ENCODE measurements around the gene EXOC6B. TPM values are rescaled to one million over a fixed set of nuclear protein-coding genes. Genes with fewer than 3 reads are reported as not detected.

EXOC6B gene
- total RNA-seq, 2 experiments from 2014 or later = 6.2 to 8.3 TPM

DNA sequence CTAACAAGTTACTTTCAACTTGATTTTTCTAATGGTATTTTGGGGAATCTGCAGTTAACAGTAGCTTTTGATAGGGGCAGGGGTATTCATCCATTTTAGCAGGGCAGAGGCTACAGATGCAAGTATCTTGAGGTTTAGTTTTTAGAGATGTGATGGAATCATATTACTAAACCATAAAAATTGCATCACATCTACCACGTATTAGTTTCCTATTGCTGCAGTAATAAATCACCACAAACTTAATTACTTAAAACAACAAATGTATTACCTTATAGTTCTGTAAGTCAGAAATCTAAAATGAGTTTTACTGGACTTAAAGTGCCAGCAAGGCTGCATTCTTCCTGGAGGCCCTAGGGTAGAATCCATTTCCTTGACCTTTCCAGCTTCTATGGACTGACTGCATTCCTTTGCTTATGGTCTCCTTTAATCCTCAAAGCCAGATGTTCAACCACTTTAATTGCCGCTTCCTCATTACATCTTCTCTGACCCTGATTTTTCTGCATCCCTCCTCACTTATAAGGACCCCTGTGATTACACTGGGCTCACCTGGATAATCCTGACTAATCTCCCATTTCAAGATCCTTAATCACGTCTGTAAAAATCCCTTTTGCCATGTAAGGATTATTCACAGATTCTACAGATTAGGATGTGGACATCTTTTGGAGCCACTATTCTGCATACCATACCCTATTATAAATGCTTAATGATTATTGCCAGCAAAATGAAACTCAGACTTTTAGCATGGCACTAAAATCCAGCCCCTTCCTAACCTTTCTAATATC lies 21.9 kb upstream of the EXOC6B start:
- no peak for ATAC-seq
- Mint-ChIP-seq H3K9me3 (no peaks in the 10 kb centered on the region), H3K27ac (no peak overlapping the region), H3K36me3 (ENCODE audit: low read depth) (no peaks in the 10 kb centered on the region), H3K4me3 (no peak overlapping the region), H3K4me1 (ENCODE audit: low read depth) (no peaks in the 10 kb centered on the region), H3K27me3 (peaks cover 10% of the 10 kb centered on the region)
- ChIA-PET CTCF (interaction anchor here (1.5 to 2.2 kb wide), 3 partner anchors 12 to 14 kb away, joined by 3 to 8 read pairs (median 6); no protein-coding TSS in a partner anchor), POLR2A (interaction anchor here (1.1 to 1.3 kb wide), 2 partner anchors 26 to 54 kb away, joined by 3 read pairs; no protein-coding TSS in a partner anchor)
- TF ChIP-seq CTCF (IDR thresholded peaks at IDR 0.05) = no peak
- DNase-seq = no peak
- intact Hi-C loops (cut with micrococcal nuclease) = no loop called here

DNA sequence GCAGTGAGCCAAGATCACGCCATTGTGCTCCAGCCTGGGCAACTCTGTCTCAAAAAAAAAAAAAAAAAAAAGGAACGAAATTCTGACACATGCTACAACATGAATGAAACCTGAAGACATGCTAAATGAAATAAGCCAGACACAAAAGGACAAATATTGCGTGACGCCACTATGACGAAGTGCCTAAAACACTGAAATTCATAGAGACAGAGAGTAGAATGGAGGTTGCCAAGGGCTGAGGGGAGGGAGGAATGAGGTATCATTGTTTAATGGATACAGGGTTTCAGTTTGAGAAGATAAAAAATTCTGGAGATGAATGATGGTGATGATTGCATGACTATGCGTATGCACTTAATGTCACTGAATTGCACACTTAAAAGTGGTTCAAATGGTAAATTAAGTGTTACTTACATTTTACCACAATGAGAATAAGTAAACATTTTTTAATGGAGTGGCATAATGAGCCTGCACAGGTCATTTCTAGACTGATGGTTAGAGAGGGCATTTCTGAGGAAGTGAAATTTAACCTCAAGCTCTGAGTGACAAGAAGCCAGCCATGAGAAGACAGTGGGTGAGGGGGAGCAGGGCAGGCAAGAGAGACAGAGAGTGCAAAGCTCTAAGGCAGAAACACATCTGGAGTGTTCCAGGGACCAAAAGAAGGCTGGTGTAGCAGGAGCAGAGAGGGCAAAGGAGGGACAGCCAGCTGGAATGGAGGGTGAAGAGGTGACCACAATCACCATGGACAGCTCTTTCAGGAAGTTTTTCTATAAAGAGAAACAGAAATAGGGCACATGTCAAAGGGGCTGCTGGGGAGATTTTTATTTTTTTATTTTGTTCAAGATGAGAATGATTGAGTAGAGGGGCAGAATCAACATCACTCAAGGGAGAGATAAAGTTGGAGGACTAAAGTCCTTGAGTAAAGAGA lies 20.6 kb upstream of the EXOC6B start:
- no peaks in the 10 kb centered on the region for H3K9me3 Mint-ChIP-seq
- POLR2A ChIA-PET = interaction anchor here (1.1 to 1.3 kb wide), 2 partner anchors 24 to 53 kb away, joined by 3 read pairs; no protein-coding TSS in a partner anchor
- CTCF ChIA-PET = interaction anchor here (0.9 to 2.2 kb wide), 3 partner anchors 13 to 76 kb away, joined by 3 to 8 read pairs (median 6); no protein-coding TSS in a partner anchor
- DNase-seq (no peak), ATAC-seq (no peak)
- no peak for TF ChIP-seq CTCF (IDR thresholded peaks at IDR 0.05)
- intact Hi-C loops (cut with micrococcal nuclease) = no loop called here
- H3K27ac Mint-ChIP-seq = no peak overlapping the region
- H3K4me1 Mint-ChIP-seq (ENCODE audit: low read depth) = no peaks in the 10 kb centered on the region
- H3K27me3 Mint-ChIP-seq = peaks cover 8% of the 10 kb centered on the region
- no peaks in the 10 kb centered on the region for H3K36me3 Mint-ChIP-seq (ENCODE audit: low read depth)
- no peak overlapping the region for H3K4me3 Mint-ChIP-seq

- Mint-ChIP-seq H3K4me1 (ENCODE audit: low read depth) (no peaks in the 10 kb centered on the region), H3K36me3 (ENCODE audit: low read depth) (no peaks in the 10 kb centered on the region), H3K9me3 (no peaks in the 10 kb centered on the region), H3K27me3 (peaks cover 15% of the 10 kb centered on the region), H3K27ac (no peak overlapping the region), H3K4me3 (no peak overlapping the region)
- no peak for TF ChIP-seq CTCF (IDR thresholded peaks at IDR 0.05)
- CTCF ChIA-PET = interaction anchor here (4.0 kb wide), 1 partner anchor 19 kb away, joined by 16 read pairs; no protein-coding TSS in a partner anchor
- intact Hi-C loops (cut with micrococcal nuclease) = no loop called here
- POLR2A ChIA-PET = no interaction called here
- ATAC-seq (no peak), DNase-seq (no peak)
These were observed 17.5 kb upstream of the EXOC6B start for GRCh38 chr2:72843301-72843700.

- DNase-seq (no peak), ATAC-seq (no peak)
- Mint-ChIP-seq H3K4me1 (ENCODE audit: low read depth) (no peaks in the 10 kb centered on the region), H3K9me3 (no peaks in the 10 kb centered on the region), H3K27ac (no peak overlapping the region), H3K27me3 (peaks cover 15% of the 10 kb centered on the region), H3K4me3 (no peak overlapping the region), H3K36me3 (ENCODE audit: low read depth) (no peaks in the 10 kb centered on the region)
- no peak for TF ChIP-seq CTCF (IDR thresholded peaks at IDR 0.05)
- intact Hi-C loops (cut with micrococcal nuclease) = no loop called here
- ChIA-PET CTCF (interaction anchor here (1.0 to 4.0 kb wide), 4 partner anchors 9 to 70 kb away, joined by 3 to 16 read pairs (median 4); no protein-coding TSS in a partner anchor), POLR2A (interaction anchor here (1.1 kb wide), 1 partner anchor 9 kb away, joined by 3 read pairs; no protein-coding TSS in a partner anchor)
These were observed 15.8 kb upstream of the EXOC6B start for GRCh38 chr2:72841462-72842125.

Measured in activated CD8-positive, alpha-beta T cell treated with anti-CD3 and anti-CD28 coated beads for 36 hours (primary cell).